HG03196 (cell line): ENCODE data around the gene RDH13.
"Not testable (repeated sequence)": the region's sequence is repeated elsewhere in the genome, so short reads cannot be mapped to it uniquely, and the experiment has no call there.

Experiments
- ATAC-seq: cut with Tn5 transposase; IDR thresholded peaks from one replicate; pipeline ENCODE4 v1.9.1; 2021; ENCODE audit not compliant: unreplicated experiment

Gene RDH13

DNA sequence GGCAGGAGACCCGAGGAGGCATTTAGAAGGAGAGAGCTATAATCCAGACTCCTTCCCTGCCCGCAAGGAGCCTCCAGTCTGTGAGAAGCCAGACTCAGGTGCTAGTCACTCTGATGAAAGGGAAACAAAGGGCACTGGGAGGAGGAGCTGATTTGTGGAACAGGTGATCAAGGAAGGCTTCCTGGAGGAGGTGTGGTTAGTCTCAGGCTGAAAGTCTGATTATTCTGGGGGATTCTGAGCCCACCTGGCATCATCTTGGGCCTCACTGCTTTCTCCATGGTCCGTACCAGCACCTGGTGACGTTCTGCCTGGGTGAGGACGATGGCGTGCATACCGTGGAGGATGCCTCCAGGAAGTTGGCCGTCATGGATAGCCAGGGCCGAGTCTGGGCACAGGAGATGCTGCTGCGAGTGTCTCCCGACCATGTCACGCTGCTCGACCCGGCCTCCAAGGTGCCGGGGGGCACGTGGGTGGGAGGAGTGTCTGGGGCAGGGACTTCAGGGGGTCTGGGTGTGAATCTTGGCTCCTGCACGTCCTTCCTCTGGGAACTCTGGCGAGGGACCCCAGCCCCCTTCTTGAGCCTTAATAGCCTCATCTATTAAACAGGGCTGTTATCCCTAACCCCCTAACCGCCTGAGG lies 16.6 kb upstream of the RDH13 start:
- ATAC-seq: no peak

DNA sequence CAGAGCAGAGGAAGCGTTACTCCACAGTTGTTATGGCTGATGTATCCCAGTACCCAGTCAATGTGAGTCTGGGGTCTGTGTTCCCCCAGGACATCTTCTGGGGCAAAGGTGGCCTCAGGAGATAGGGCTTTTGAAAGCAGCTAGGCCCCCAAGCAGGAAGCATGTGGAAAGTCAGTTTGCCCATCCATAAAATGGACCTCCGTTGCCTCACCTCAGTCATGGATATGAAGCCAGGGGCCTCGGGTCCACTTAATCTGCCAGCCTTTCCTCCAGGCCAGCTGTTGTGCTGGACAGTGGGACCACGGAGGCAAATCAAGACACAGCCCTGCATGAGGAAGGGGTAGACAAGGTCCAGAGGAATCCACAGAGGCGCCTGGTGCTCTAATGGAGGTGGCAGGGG lies 16.0 kb upstream of the RDH13 start:
- ATAC-seq: no peak

DNA sequence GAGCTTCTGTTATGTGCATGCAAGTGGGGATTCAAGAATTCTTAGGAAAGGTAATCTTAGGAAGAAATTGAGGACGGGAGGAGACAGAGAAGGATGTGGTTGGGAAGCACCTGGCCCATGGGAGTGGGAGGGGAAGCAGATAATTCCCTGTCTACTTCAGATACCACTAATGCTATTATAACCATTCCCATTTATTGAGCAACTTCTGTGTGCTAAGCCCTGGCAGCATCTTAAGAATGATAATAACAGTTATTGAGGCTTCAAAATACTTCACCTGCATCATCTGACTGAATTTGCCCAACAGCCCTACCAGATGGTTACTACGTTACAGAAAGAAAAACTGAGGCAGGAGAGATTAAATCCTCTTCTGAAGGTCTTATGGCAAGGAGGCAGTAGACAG lies 14.2 kb upstream of the RDH13 start:
- ATAC-seq: no peak

DNA sequence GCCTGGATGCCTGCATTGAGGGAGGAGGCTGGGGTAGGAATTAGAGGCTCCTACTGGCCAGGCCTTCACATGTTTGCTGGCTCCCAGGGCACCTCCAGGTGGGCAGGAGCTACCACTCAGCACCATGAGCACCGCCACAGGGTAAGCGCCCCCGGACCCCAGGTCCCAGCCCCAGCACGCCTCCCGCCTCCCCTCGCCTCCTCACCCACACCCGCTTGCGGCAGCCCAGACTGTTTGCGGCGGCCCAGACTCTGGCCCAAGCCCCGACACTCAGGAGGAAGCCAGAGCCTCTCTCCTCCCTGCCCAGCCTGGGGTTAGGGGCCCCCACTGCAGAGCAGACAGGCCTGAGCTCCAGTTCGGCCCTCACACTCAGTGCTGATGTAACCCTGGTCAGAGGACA lies 13.4 kb upstream of the RDH13 start:
- ATAC-seq: no peak

DNA sequence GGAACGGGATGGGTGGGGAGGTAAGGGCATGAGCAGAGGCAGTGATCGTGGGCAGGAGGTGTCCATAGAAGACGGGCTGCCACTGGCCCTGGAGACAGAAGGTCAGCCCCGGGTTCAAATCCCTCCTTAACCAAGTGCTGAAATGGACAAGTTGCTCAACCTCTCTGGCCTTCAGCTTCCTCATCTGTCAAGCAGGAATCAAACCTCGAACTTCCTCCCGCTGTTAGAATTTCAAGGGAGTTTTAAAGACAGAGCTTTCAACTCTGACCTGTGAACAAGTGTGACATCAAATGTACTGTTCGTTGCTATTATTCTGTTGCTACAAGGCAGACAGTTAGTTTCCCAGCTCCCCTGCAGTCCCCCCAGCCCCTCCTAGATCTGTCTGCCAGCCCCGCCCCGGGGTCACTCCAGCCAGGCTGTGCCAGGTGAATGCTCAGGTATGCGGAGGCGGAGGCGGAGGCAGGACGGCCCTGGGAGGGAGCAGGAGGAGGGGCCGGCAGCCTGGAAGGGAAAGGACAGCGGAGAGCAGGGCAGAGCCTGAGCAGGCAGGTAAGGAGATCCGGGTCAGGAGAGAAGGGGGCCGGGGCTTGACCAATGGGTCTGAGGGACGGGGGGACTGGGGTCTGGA lies 12.5 kb upstream of the RDH13 start, which contains the start of gene EPS8L1:
Gene EPS8L1 (plus strand): TSS at position 499 of the 628 bp plus-strand sequence. CDS start 576 bp downstream, outside the sequence.
- ATAC-seq: no peak

DNA sequence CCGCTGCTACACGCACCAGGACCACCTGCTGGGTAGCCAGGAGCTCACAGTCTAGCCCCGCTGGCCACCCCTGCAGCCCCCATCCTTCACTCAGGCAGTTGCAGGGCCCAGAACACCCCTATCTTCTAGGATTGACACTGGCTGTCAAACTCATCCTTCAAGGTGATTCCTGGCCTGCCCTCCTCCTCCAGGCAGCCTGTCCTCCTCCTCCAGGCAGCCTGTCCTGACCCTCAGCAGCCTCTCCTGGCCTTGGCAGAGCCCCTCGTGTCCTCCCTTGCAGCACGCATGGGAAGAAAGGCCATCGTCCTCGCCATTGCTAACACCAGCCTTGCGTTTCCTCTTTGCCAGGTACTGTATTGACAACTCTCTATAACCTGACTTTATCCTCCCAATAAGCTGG lies 9.0 kb upstream of the RDH13 start:
- no peak for ATAC-seq

DNA sequence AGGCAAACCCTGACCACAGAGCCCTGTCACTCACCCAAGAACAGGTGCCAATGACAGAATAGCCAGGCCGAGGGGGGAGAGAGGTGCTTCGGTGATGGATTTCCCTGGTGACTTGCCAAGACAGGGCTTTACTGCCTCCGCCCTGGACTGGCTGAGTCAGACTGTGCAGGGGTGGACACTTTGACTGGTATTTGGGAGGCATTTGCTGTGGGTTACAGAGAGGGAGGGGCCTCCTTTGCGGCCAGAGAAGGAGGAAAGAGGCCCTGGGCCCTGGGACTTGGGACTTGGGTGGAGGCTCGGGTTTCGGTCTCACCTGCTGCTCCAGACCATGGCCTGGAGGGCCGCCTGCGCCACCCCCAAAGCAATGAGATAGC lies 8.2 kb upstream of the RDH13 start:
- ATAC-seq: no peak

DNA sequence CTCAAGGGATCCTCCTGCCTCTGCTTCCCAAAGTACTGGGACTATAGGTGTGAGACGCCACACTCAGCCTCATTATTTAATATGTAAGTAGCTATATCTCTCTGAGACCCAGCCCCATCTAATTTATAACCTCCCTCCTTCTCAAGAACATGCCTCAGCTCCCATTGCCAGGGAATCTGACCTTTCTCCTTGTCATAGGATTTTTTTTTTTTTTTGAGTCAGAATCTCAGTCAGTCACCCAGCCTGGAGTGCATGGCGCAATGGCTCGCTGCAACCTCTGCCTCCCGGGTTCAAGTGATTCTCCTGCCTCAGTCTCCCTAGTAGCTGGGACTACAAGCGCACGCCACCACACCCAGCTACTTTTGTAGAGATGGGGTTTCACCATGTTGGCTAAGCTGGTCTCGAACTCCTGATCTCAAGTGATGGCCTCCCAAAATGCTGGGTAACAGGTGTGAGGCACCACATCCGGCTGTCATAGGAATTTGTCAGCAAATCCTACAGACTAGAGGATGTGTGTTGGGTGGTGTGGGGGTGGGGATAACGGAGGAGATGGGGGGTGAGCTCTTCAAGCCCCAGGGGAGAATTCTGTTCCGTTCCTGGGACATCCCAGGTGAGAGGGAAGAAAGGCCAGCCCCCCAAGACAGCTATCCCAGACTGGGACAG lies 7.6 kb upstream of the RDH13 start:
- no peak for ATAC-seq

DNA sequence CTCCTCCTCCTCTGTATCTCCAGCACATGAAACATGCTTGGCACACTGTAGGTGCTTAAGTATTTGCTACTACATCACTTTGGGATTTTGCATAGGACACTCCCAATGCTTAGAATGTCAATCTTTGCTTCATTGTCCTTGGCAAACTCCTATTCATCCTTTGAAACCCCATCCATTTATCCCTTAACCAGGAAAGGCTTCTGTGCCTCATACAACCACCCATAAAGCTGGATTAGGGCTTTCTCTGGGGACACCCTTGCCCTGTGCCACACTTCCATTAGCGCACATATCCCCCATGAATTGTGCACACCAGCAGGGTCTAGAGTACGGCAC lies 6.9 kb upstream of the RDH13 start:
- no peak for ATAC-seq

DNA sequence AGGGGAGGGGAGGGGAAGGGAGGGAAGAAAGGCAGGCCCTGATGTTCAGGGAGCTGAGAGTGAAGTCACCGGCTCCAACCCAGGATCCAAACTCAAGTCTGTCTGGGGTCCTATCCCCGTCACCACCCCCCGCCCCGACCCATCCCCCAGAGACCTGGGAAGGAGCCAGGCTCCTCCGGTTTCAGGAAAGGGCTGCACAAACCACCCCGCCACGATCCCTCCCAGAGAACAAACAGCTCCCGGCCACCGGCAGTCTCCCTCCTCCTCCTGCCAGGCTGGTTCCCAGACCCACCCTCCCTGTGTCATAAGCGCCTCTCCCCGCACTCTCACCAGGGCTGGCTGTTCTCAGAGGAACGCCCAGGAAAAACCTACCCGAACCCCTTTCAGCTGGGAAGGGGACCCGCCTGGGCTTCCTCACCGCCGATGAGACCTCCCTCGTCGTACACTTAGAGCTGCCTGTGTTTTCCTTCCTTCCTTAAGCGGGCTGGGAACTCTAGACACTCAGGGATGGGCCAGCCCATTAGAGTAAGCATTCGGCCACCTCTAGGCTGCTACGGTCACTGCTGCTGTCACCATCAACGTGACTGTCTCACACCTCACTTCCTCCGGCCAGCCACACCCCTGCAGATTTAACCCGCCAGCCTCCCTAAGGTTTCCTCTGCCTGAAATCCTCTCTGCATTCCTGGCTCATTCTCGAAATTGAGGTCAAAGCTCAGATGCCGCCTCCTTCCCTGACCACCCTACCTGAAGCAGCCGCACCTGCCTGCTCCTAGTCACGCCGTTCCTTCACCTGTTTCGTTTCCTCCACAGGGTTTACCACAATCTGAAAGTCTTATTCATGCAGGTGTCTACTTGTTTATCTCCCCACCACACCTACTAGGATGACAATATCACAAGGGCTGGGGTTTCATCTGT lies 6.3 kb upstream of the RDH13 start:
- ATAC-seq: no peak

DNA sequence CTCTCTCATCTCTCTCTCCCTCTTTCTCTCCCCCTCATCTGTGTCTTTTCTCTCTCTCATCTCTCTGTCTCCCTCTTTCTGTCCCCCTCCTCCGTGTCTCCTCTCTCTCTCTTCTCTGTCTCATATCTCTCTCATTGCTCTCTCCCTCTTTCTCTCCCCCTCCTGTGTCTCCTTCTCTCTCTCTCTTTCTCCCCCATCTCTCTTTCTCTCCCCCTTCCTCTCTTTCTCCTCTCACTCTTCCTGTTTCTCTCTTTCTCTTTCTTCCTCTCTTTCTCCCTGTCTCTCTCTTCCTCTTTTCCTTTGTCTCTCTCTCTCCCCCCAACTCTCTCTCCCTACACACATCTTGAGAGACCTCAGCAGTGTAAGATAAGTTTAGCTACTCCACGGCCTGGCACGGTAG lies 4.9 kb upstream of the RDH13 start:
- no peak for ATAC-seq

DNA sequence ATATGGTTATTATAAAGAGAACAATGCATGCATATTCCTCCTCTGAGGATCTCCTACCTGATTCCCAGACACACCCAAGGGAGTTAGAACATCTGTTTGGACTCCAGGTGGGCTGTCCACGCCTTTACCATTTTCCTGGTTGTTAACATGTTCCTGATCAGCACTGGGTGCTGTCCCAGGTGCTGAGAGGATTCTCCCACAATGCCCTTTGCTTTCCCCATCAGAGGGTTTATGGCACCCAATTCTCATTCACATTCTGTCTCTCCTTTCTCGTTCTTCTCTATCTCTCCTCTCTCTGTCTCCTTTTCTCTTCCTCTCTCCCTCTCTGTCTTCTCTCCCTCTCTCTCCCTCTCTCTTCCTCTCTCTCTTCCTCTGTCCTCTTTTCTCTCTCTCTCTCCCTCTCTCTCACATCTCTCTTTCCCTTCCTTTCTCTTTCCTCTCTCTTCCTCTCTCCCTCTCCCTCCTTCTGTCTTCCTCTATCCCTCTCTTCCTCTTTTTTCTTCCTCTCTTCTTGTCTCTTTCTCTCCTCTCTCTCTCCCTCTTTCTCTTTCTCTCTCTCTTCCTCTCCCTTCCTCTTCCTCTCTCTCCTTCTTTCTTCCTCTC lies 3.3 kb upstream of the RDH13 start:
- no peak for ATAC-seq

DNA sequence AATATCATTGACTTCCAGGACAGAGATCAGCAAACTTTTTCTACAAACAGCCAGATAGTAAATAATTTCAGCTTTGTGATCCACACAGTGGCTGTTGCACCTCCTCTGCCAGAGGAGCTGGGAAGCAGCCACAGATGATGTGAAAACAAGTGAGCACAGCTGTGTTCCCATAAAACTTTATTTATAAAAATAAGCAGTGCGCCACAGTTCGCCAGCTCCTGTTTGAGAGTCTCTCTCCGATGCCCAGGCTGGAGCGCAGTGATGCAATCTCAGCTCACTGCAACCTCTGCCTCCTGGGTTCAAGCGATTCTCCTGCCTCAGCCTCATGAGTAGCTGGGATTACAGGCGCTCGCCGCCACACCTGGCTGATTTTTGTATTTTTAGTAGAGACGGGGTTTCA lies 2.6 kb upstream of the RDH13 start:
- ATAC-seq: not testable (repeated sequence)

DNA sequence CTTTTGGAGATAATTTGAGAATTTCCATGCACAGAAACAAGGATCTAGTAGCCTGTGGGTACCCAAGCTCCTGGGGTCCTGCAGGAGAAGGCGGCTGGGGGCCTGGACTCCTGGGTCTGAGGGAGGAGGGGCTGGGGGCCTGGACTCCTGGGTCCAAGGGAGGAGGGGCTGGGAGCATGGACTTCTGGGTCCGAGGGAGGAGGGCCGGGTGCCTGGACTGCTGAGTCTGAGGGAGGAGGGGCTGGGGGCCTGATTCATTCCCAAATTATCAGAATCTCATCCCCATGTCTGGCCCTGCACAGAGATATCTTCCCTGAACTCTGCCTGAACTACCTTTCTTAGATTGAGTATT lies 520 bp upstream of the RDH13 start:
- ATAC-seq: no peak

DNA sequence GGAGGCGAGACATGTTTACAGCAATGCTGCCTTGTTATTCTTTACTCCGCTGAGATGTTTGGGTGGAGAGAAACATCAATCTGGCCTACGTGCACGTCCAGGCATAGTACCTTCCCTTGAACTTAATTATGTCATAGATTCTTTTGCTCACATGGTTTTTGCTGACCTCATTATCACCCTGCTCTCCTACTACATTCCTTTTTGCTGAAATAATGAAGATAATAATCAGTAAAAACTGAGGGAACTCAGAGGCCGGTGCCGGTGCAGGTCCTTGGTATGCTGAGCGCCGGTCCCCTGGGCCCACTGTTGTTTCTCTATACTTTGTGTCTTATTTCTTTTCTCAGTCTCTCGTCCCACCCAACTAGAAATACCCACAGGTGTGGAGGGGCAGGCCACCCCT lies 2.7 kb downstream of the RDH13 start:
- not testable (repeated sequence) for ATAC-seq

DNA sequence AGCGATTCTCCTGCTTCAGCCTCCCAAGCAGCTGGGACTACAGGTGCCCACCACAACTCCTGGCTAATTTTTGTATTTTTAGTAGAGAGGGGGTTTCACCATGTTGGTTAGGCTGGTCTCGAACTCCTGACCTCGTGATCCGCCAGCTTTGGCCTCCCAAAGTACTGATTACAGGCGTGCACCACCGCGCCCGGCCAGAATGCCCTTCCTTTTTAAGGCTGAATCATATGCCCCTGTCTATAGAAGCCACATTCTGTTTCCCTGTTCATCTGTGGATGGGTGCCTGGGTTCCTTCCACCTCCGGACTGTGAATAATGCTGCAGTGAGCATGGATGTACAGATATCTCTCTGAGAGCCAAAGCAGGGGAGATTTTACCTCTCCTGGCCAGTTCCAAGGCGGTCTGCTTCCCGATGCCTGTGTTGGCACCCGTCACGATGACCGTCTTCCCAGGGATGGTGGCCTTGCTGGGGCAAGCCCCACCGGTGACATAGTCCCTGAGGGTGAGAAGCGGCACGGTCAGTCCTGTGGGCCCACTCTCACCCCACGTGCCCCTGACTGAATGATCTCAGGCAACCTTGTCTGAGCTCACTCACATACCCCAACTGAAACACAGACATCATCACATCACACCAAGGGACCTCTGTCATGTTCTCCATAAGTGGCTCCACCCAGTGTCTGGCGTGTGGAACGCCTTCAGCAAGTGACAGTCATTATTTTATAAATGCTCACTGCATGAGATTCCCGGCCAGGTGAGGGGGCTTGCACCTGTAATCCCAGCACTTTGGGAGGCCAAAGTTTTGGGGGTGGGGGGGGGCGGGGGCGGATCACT lies 4.0 kb downstream of the RDH13 start:
- ATAC-seq: no peak

DNA sequence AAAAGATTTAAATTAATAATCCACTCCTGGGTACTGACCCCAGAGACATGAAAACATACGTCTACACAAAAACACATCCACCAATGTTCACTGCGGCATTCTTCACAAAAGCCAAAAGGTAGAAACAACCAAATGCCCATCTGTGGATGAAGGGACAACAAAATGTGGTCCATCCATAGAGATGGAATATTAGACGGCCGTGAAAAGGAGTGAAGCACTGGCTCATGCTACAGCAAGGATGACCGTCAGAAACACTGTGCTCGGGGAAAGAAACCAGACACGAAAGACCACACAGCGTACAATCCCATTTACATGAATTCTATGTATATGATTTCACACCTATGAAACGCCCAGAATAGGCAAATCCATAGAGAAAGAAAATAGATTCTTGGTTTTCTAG lies 6.1 kb downstream of the RDH13 start:
- ATAC-seq: no peak

DNA sequence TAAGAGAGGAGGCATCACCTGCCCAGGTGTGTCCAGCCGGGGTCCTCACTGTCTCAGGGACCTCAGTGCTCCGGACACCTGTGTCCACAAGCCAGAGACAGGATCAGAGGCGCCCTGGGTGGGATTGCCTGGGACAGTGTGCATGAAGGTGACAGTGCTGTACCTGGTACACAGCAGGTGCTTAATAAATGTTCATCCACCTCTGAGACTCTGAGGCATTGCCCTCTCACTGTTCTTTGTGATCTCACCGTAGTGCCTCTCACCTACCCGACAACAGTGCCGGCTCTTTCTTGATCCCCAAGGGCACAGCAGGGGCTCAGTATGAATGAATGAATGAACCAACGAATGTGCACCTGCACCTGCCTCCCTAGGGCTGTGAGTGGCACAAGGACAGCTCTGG lies 9.2 kb downstream of the RDH13 start:
- ATAC-seq: no peak

DNA sequence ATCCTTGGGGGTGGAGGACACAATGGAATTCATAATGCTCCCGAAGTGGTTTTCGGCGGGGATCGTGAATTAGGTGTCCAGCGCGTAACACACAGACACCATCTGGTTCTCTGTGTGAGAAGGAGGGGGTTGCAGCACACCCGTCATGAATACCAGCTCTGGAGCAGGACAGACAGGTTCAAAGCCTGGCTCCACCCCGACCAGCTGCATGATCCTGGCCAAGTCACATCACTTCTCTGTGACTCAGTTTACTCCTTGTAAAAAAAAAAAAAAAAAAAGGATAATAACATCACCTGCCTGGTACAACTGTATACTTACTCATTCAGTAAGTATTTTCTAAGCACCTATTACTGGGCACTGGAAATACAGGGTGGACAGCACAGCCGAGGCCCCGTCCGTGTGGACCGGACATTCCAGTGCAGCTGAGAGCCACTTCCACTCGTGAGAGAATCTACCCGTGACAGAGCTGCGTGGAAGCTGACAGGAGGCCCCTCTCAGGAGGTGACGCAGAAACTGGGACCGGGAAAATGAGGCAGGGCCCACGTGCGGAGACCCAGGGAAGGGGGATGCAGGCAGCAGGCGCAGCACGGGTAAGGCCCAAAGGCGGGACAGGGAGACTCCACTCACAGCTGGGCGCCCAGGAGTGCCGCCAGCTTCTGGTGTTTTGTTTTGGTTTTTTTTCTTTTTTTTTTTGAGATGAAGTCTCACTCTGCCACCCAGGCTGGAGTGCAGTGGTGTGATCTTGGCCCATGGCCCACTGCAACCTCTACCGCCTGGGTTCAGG lies 12.0 kb downstream of the RDH13 start:
- ATAC-seq: no peak

DNA sequence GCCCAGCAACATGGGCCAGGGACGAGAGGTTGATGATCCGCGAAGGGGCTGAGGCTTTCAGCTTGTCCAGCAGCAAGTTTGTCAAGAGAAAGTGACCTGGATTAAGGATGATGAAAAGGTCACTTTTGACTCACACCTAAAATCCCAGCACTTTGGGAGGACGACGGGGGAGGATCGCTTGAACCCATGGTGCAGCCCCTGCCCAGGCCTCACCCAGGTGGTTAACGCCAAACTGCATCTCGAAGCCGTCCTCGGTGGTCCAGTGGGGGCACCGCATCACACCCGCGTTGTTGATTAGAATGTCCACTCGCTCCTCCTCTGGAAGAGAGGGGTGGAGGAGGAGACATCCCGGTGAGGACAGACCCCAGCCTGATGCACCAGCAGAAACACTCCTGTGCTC lies 14.5 kb downstream of the RDH13 start:
- no peak for ATAC-seq
